Smooth muscle cell of trachea (primary cell): ENCODE results near the gene GPR101. TPM values are rescaled to one million over a fixed set of nuclear protein-coding genes. Genes with fewer than 3 reads are reported as not detected.

Experiments used
- total RNA-seq: library from RNA; depleted of rRNA; stranded (reverse); fragments of >200 nt; gene quantifications from 2 replicates; pipeline ENCODE4 v1.2.1, GENCODE V29; 2014

GPR101 gene, protein sequence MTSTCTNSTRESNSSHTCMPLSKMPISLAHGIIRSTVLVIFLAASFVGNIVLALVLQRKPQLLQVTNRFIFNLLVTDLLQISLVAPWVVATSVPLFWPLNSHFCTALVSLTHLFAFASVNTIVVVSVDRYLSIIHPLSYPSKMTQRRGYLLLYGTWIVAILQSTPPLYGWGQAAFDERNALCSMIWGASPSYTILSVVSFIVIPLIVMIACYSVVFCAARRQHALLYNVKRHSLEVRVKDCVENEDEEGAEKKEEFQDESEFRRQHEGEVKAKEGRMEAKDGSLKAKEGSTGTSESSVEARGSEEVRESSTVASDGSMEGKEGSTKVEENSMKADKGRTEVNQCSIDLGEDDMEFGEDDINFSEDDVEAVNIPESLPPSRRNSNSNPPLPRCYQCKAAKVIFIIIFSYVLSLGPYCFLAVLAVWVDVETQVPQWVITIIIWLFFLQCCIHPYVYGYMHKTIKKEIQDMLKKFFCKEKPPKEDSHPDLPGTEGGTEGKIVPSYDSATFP
- total RNA-seq = not detected in 2 replicates

GRCh38 chrX:137033774-137034507, at the start of gene GPR101:
Gene GPR101, minus strand, starts transcription at chrX:137033995. Its CDS starts 2,321 bp downstream, at chrX:137031674.

Other genes with a start within 250 kb of the GPR101 start
- gene RBMX, start 153.3 kb downstream of the GPR101 start, total RNA-seq = 153 and 305 TPM in 2 replicates